Measurements from ENCODE around the gene G3BP2. TPM values are rescaled to one million over a fixed set of nuclear protein-coding genes. Genes with fewer than 3 reads are reported as not detected.

The G3BP2 gene
- total and polyA plus RNA-seq, 11 donors = 13.0 to 126 (median 82.0) TPM

DNA sequence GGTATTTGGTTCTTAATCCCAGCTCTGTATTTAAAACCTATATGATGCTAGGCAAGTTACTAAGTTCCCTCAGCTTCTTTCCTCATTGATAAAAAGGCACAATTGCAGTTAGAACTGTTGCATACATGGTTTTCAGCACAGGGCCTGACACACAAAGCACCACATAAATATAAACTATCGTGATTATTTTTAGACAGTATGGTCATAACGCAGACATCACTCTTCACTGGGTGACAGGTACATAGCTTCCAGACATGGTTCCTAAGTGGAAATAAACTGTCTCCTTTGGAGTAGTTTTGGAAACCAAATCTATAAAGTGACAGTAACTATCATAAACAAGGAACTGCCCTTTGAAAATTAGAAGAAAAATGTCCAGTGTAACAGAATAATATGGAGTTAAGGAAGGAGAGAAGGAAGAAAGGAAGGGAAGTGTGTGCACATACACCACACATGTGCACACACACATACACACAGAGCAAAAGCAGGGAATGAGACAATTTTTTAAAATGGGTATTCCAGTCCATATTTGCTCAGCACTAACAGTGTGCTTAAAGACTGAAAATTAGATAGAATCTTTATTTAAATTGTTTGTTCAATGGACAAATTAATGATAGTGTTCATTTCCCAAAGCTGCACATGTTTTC is 12.5 kb upstream of the G3BP2 start:
- no peaks in the 10 kb centered on the region for H3K27me3 ChIP-seq
- peaks cover 0 to 7% (median 0%) of the 10 kb centered on the region in 9 donors for H3K36me3 ChIP-seq
- peak; percentile 72 to 94 (median 87) for ATAC-seq
- H3K9me3 ChIP-seq = peaks cover 0 to 5% (median 0%) of the 10 kb centered on the region in 12 donors
- 46 to 63% (median 51%) methylated on average over 2 of the region's 2 CpGs for WGBS, 4 donors
- no peak overlapping the region for H3K4me3 ChIP-seq
- TF ChIP-seq CTCF (IDR thresholded peaks at IDR 0.05) = no peak
- no peak for TF ChIP-seq POLR2A (IDR thresholded peaks at IDR 0.05)
- H3K4me1 ChIP-seq = peaks cover 0 to 9% (median 0%) of the 10 kb centered on the region in 12 donors
- peak overlapping the region in 9 of 12 donors; percentile 2 to 62 (median 31) for H3K27ac ChIP-seq
- intact Hi-C loops (cut with DNase I) = no loop called here
- no peak for DNase-seq

DNA sequence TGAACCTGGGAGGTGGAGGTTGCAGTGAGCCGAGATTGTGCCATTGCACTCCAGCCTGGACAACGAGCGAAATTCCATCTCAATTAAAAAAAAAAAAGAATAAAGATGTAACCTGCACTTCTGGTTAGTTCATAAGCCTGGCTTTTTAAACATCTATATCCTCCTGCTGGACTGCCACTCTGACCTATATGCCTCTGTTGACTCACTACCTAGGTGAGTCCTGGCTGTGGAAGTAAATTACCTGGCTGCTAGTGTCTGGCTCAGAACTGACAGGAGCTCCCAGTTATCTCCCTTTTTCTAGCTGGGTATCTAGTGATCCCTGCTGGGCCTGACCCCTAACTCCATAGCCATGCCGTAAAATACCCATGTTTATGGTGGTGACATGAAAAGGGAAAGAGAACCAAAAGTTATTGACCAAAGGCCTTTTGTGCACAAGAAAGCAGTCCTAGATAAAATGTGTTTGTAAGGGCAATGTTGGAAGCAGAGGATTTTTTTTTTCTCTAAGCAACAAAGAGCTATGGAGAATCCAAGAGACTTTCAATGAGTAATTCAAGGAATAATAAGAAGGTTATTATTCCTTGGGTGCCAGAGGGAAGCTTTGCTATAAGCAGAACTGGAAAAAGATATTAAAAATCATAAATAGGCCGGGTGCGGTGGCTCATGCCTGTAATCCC is 10.4 kb upstream of the G3BP2 start:
- ATAC-seq (no peak), DNase-seq (no peak)
- no peaks in the 10 kb centered on the region for H3K36me3 ChIP-seq
- 93 to 99% (median 95%) methylated on average over 6 of the region's 6 CpGs for whole genome bisulfite sequencing, 4 donors
- no peak overlapping the region for H3K4me3 ChIP-seq
- H3K27ac ChIP-seq = no peak overlapping the region
- no peaks in the 10 kb centered on the region for H3K27me3 ChIP-seq
- H3K4me1 ChIP-seq = peaks cover 0 to 9% (median 0%) of the 10 kb centered on the region in 12 donors
- intact Hi-C loops (cut with DNase I) = no loop called here
- H3K9me3 ChIP-seq = peaks cover 0 to 5% (median 0%) of the 10 kb centered on the region in 12 donors
- TF ChIP-seq CTCF (IDR thresholded peaks at IDR 0.05) = no peak
- TF ChIP-seq POLR2A (IDR thresholded peaks at IDR 0.05) = no peak

GRCh38 chr4:75679876-75680575 is 6.8 kb upstream of the G3BP2 start:
- Histone ChIP-seq H3K4me1 (peaks cover 0 to 1% (median 0%) of the 10 kb centered on the region in 12 donors), H3K9me3 (no peaks in the 10 kb centered on the region), H3K36me3 (no peaks in the 10 kb centered on the region), H3K4me3 (no peak overlapping the region), H3K27ac (no peak overlapping the region), H3K27me3 (no peaks in the 10 kb centered on the region)
- intact Hi-C loops (cut with DNase I) = loop anchor here in 3 of 10 donors (5.0 to 10.0 kb wide), 3 partner anchors 37 to 165 kb away; partner anchors contain the start of genes RCHY1 (in 1 of the 3) and THAP6 (in 1 of the 3)
- 77 to 91% (median 88%) methylated on average over 3 of the region's 3 CpGs for WGBS, 4 donors
- DNase-seq (no peak), ATAC-seq (no peak)
- no peak for TF ChIP-seq CTCF (IDR thresholded peaks at IDR 0.05)
- no peak for TF ChIP-seq POLR2A (IDR thresholded peaks at IDR 0.05)

DNA sequence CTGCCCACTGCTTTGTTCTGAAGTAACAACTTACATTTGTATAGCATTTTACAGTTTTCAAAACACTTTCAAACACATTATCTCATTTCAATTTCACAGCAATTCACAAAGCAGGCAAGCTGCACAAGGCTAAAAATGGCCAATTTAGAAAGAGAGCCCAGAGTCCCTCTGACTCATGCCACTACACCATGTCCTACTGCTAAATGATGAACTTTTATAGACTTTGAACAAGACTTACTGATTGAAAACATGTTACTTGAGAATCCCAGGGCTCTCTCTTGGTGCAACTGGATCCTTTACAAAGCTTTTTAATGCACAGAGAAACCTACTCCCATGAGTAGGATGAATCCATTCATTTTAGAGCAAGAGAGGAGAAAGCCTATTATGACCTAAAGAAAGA is 5.8 kb upstream of the G3BP2 start:
- ATAC-seq (no peak), DNase-seq (no peak)
- Histone ChIP-seq H3K27ac (no peak overlapping the region), H3K4me3 (no peak overlapping the region), H3K36me3 (no peaks in the 10 kb centered on the region), H3K27me3 (no peaks in the 10 kb centered on the region), H3K9me3 (no peaks in the 10 kb centered on the region), H3K4me1 (peaks cover 0 to 5% (median 3%) of the 10 kb centered on the region in 12 donors)
- intact Hi-C loops (cut with DNase I) = loop anchor here in 3 of 10 donors (5.0 to 10.0 kb wide), 3 partner anchors 38 to 166 kb away; partner anchors contain the start of genes RCHY1 (in 1 of the 3) and THAP6 (in 1 of the 3)
- TF ChIP-seq CTCF (IDR thresholded peaks at IDR 0.05) = no peak
- TF ChIP-seq POLR2A (IDR thresholded peaks at IDR 0.05) = no peak

Measured in heart left ventricle (tissue), 16 donors.